H9 (cell line): ENCODE data around the gene KMT2C. TPM values are rescaled to one million over a fixed set of nuclear protein-coding genes. Genes with fewer than 3 reads are reported as not detected.

ENCODE experiments used
- DNase-seq: peaks from one replicate; pipeline ENCODE4 v3.0.0-alpha.2; 2017
- H2AFZ ChIP-seq: one replicate; pipeline ENCODE4 v1.6.1; 2013; ENCODE audit warnings: mild to moderate bottlenecking, low read length, control low read depth, moderate library complexity
- H2AK5ac ChIP-seq: 2 replicates; pipeline ENCODE4 v1.6.1; 2013; ENCODE audit warnings: low read length, control low read depth, mixed read lengths; ENCODE audit not compliant: insufficient read length
- H2BK120ac ChIP-seq: one replicate; pipeline ENCODE4 v1.6.1; 2013; ENCODE audit warnings: low read depth, mild to moderate bottlenecking, low read length, control low read depth, inconsistent platforms; ENCODE audit not compliant: poor library complexity, severe bottlenecking
- H2BK12ac ChIP-seq: 2 replicates; pipeline ENCODE4 v1.6.1; 2013; ENCODE audit warnings: low read length, control low read depth, mixed read lengths, low read depth; ENCODE audit not compliant: insufficient read length
- H2BK15ac ChIP-seq: 2 replicates; pipeline ENCODE4 v1.6.1; 2013; ENCODE audit warnings: low read depth, low read length, control low read depth
- H2BK20ac ChIP-seq: one replicate; pipeline ENCODE4 v1.6.1; 2013; ENCODE audit warnings: low read depth, mild to moderate bottlenecking, low read length, control low read depth, inconsistent platforms; ENCODE audit not compliant: poor library complexity, severe bottlenecking
- H2BK5ac ChIP-seq: 2 replicates; pipeline ENCODE4 v1.6.1; 2013; ENCODE audit warnings: low read length, control low read depth, mixed read lengths; ENCODE audit not compliant: insufficient read length
- H3K14ac ChIP-seq: 2 replicates; pipeline ENCODE4 v1.6.1; 2013; ENCODE audit warnings: low read length, control low read depth; ENCODE audit not compliant: insufficient read depth
- H3K18ac ChIP-seq: 2 replicates; pipeline ENCODE4 v1.6.1; 2013; ENCODE audit warnings: low read depth, mild to moderate bottlenecking, mixed read lengths, low read length, control low read depth; ENCODE audit not compliant: insufficient read length
- H3K23ac ChIP-seq: 2 replicates; pipeline ENCODE4 v1.6.1; 2013; ENCODE audit warnings: low read length, control low read depth, mixed read lengths, low read depth; ENCODE audit not compliant: insufficient read length
- H3K23me2 ChIP-seq: 2 replicates; pipeline ENCODE4 v1.6.1; 2013; ENCODE audit warnings: low read depth, mild to moderate bottlenecking, mixed read lengths, low read length, control low read depth; ENCODE audit not compliant: insufficient read length, poor library complexity, severe bottlenecking
- H3K27ac ChIP-seq: 2 replicates; pipeline ENCODE4 v1.5.1; 2013; ENCODE audit warnings: low read length, control low read depth, mixed read lengths, low read depth; ENCODE audit not compliant: insufficient read length
- H3K27me3 ChIP-seq: 2 replicates; pipeline ENCODE4 v1.6.1; 2013; ENCODE audit warnings: low read length, control low read depth, inconsistent platforms; ENCODE audit not compliant: insufficient read depth
- H3K4ac ChIP-seq: 2 replicates; pipeline ENCODE4 v1.6.1; 2013; ENCODE audit warnings: low read depth, mild to moderate bottlenecking, control low read depth, inconsistent platforms, low read length, moderate library complexity
- H3K4me1 ChIP-seq: 2 replicates; pipeline ENCODE4 v1.6.1; 2013; ENCODE audit warnings: low read length, control low read depth, inconsistent platforms; ENCODE audit not compliant: insufficient read depth
- H3K4me2 ChIP-seq: 2 replicates; pipeline ENCODE4 v1.6.1; 2013; ENCODE audit warnings: low read length, control low read depth, mixed read lengths; ENCODE audit not compliant: insufficient read length, insufficient read depth
- H3K56ac ChIP-seq: 2 replicates; pipeline ENCODE4 v1.6.1; 2013; ENCODE audit warnings: low read depth, mild to moderate bottlenecking, mixed read lengths, low read length, control low read depth; ENCODE audit not compliant: insufficient read length
- H3K79me1 ChIP-seq: 2 replicates; pipeline ENCODE4 v1.6.1; 2013; ENCODE audit warnings: low read depth, mild to moderate bottlenecking, moderate library complexity, low read length, control low read depth, inconsistent platforms; ENCODE audit not compliant: insufficient read depth, poor library complexity, severe bottlenecking
- H3K79me2 ChIP-seq: 2 replicates; pipeline ENCODE4 v1.6.1; 2013; ENCODE audit warnings: low read length, control low read depth, inconsistent platforms; ENCODE audit not compliant: insufficient read depth
- H3K9ac ChIP-seq: 2 replicates; pipeline ENCODE4 v1.6.1; 2013; ENCODE audit warnings: low read length, control low read depth, mixed read lengths; ENCODE audit not compliant: insufficient read length; ENCODE audit errors: extremely low read depth
- H3K9me3 ChIP-seq: one replicate; pipeline ENCODE4 v1.6.1; 2013; ENCODE audit warnings: low read depth, low read length, inconsistent platforms; ENCODE audit not compliant: control insufficient read depth
- H3T11ph ChIP-seq: one replicate; pipeline ENCODE4 v1.6.1; 2013; ENCODE audit warnings: mild to moderate bottlenecking, low read length, control low read depth, inconsistent platforms
- H4K20me1 ChIP-seq: one replicate; pipeline ENCODE4 v1.6.1; 2013; ENCODE audit not compliant: control insufficient read depth, insufficient read length, insufficient read depth
- H4K5ac ChIP-seq: 2 replicates; pipeline ENCODE4 v1.6.1; 2013; ENCODE audit warnings: low read depth, mild to moderate bottlenecking, mixed read lengths, low read length, control low read depth; ENCODE audit not compliant: insufficient read length
- H4K8ac ChIP-seq: replicated peaks from 2 replicates; pipeline ENCODE4 v1.6.1; 2013; ENCODE audit warnings: low read length, control low read depth, mixed read lengths, low read depth; ENCODE audit not compliant: insufficient read length
- H4K91ac ChIP-seq: 2 replicates; pipeline ENCODE4 v1.6.1; 2013; ENCODE audit warnings: low read depth, mild to moderate bottlenecking, moderate library complexity, mixed read lengths, low read length, control low read depth; ENCODE audit not compliant: insufficient read length
- H3K27ac Mint-ChIP-seq, 3 experiments: 2 replicates in 2 of 3; 3 replicates in 1 of 3; pipeline ENCODE4 v1.8.0; 2020 to 2021; ENCODE audit warnings: mixed read lengths in 3 of 3, mild to moderate bottlenecking in 1 of 3, moderate library complexity in 1 of 3
- H3K27me3 Mint-ChIP-seq: 2 replicates; pipeline ENCODE4 v1.8.0; 2021; ENCODE audit warnings: low read depth, mild to moderate bottlenecking, moderate library complexity, mixed read lengths
- H3K36me3 Mint-ChIP-seq, 3 experiments: 2 replicates in 2 of 3; 3 replicates in 1 of 3; pipeline ENCODE4 v1.8.0; 2020 to 2021; ENCODE audit warnings: low read depth in 3 of 3, mixed read lengths in 3 of 3; ENCODE audit not compliant: insufficient read depth in 1 of 3
- H3K4me1 Mint-ChIP-seq, 2 experiments: 2 replicates each; pipeline ENCODE4 v1.8.0; 2020; ENCODE audit warnings: mixed read lengths in 2 of 2
- H3K4me3 Mint-ChIP-seq, 2 experiments: 2 replicates in 1 of 2; 3 replicates in 1 of 2; pipeline ENCODE4 v1.8.0; 2020 to 2021; ENCODE audit warnings: mild to moderate bottlenecking in 2 of 2, mixed read lengths in 2 of 2, moderate library complexity in 1 of 2
- H3K9me3 Mint-ChIP-seq, 2 experiments: 2 replicates in 1 of 2; 3 replicates in 1 of 2; pipeline ENCODE4 v1.8.0; 2020; ENCODE audit warnings: mild to moderate bottlenecking in 2 of 2, mixed read lengths in 2 of 2, moderate library complexity in 1 of 2
- CTCF ChIP-seq: fragments of 200-600 bp; sonication (generic); conservative IDR thresholded peaks from 3 replicates; pipeline ENCODE4 v1.8.0; 2021; ENCODE audit warnings: antibody characterized with exemption, mild to moderate bottlenecking
- WGBS: extraction: QIAGEN DNeasy Blood & Tissue Kit; methylation state at CpG from one replicate; pipeline ENCODE4 v1.1.7; 2013; ENCODE audit warnings: missing lambda C conversion rate, low lambda C conversion rate, mixed read lengths; ENCODE audit not compliant: insufficient read length; ENCODE audit errors: extremely low coverage; 5-methylcytosine and 5-hydroxymethylcytosine counted together
- total RNA-seq: library from RNA; stranded (reverse); gene quantifications from 2 replicates; pipeline ENCODE4 v1.2.1, GENCODE V29; 2021

The KMT2C gene
- total RNA-seq, 1 experiment from 2014 or later, result 32.2 TPM

- Histone ChIP-seq H2BK120ac (no peak overlapping the region), H3K9ac (no peak overlapping the region), H3K4me1 (no peaks in the 10 kb centered on the region), H3K18ac (no peak overlapping the region), H3K4me2 (no peak overlapping the region), H3K27me3 (no peaks in the 10 kb centered on the region), H4K91ac (no peak overlapping the region), H3K27ac (no peak overlapping the region), H2AFZ (no peak overlapping the region), H3K79me1 (peaks cover 4% of the 10 kb centered on the region), H3K14ac (no peak overlapping the region), H2BK15ac (no peak overlapping the region), H3K79me2 (peaks cover 6% of the 10 kb centered on the region), H2AK5ac (no peak overlapping the region), H3K56ac (no peak overlapping the region), H3K23me2 (no peaks in the 10 kb centered on the region), H2BK5ac (no peak overlapping the region), H4K5ac (no peak overlapping the region), H2BK20ac (no peak overlapping the region), H2BK12ac (no peak overlapping the region), H4K20me1 (no peaks in the 10 kb centered on the region), H4K8ac (no peak overlapping the region), H3K23ac (no peak overlapping the region), H3T11ph (no peak overlapping the region), H3K9me3 (peaks cover 46% of the 10 kb centered on the region), H3K4ac (no peak overlapping the region)
- no peak overlapping the region for H3K27ac Mint-ChIP-seq
- H3K36me3 Mint-ChIP-seq, result peaks cover 19 to 30% (median 27%) of the 10 kb centered on the region in 3 experiments
- peaks cover 0 to 2% of the 10 kb centered on the region in 2 experiments; a peak in 2 of 5 replicates for H3K9me3 Mint-ChIP-seq
- no peak for DNase-seq
- peaks cover 4% of the 10 kb centered on the region for H3K27me3 Mint-ChIP-seq
- no peak overlapping the region for H3K4me3 Mint-ChIP-seq
- WGBS, result no CpG with 5 or more reads among the region's 4 CpGs
- H3K4me1 Mint-ChIP-seq, result peaks cover 14 to 22% of the 10 kb centered on the region in 2 experiments
- no peak for TF ChIP-seq CTCF
These were observed 32.1 kb downstream of the KMT2C start for GRCh38 chr7:152403726-152404125.
